HepG2 (cell line): ENCODE results near the gene TRIM5. TPM values are rescaled to one million over a fixed set of nuclear protein-coding genes. Genes with fewer than 3 reads are reported as not detected.
A peak's percentile ranks its signal among the peaks of the same experiment; 100 is the strongest.

Source experiments
- ARNT ChIP-seq: fragments of 450-650 bp; IDR thresholded peaks from 2 replicates; pipeline ENCODE4 v1.6.1; 2017
- ATAD3A ChIP-seq: sonication (generic); formaldehyde crosslinking; IDR thresholded peaks from 2 replicates; pipeline ENCODE4 v1.4.0; 2020; ENCODE audit warnings: missing genetic modification reagents
- BCL6 ChIP-seq: IDR thresholded peaks from 2 replicates; pipeline ENCODE4 v1.6.1; 2016; ENCODE audit warnings: missing genetic modification reagents, missing compliant biosample characterization
- ELF4 ChIP-seq: sonication (generic); formaldehyde crosslinking; IDR thresholded peaks from 2 replicates; pipeline ENCODE4 v1.5.0; 2020; ENCODE audit warnings: missing genetic modification reagents, mild to moderate bottlenecking, moderate library complexity, borderline replicate concordance
- HNF4A ChIP-seq: sonication (generic); formaldehyde crosslinking; IDR thresholded peaks from 2 replicates; pipeline ENCODE4 v1.4.0; 2020; ENCODE audit warnings: missing genetic modification reagents
- HNF4G ChIP-seq, 2 experiments: sonication (generic) in 1 of 2; formaldehyde crosslinking in 1 of 2; IDR thresholded peaks; 2 replicates each; pipeline versions ENCODE4 v1.4.0 to v1.6.1; 2011 to 2020; ENCODE audit warnings: borderline replicate concordance in 2 of 2, low read depth in 2 of 2, mild to moderate bottlenecking in 2 of 2, low read length in 1 of 2, missing genetic modification reagents in 1 of 2, moderate library complexity in 1 of 2
- KLF6 ChIP-seq: IDR thresholded peaks from 2 replicates; pipeline ENCODE4 v1.8.0; 2016; ENCODE audit warnings: missing biosample characterization, missing genetic modification reagents
- MAFK ChIP-seq, 2 experiments: IDR thresholded peaks in 1 of 2; conservative IDR thresholded peaks in 1 of 2; 2 replicates each; pipeline ENCODE4 v1.6.1; 2011; ENCODE audit warnings: improper control_type of control experiment in 2 of 2, low read length in 2 of 2
- SP5 ChIP-seq: IDR thresholded peaks from 2 replicates; pipeline ENCODE4 v1.6.1; 2016; ENCODE audit warnings: low read depth, borderline replicate concordance
- SPEN ChIP-seq: sonication (generic); formaldehyde crosslinking; IDR thresholded peaks from 2 replicates; pipeline ENCODE4 v1.5.1; 2020; ENCODE audit warnings: low read depth, mild to moderate bottlenecking, missing genetic modification reagents
- THYN1 ChIP-seq: sonication (generic); formaldehyde crosslinking; IDR thresholded peaks from 2 replicates; pipeline ENCODE4 v1.8.1; 2023; ENCODE audit warnings: low read depth, mild to moderate bottlenecking, moderate library complexity, missing genetic modification reagents, borderline replicate concordance
- ZMYM2 ChIP-seq: sonication (generic); formaldehyde crosslinking; IDR thresholded peaks from 2 replicates; pipeline ENCODE4 v1.8.0; 2022; ENCODE audit warnings: mild to moderate bottlenecking, missing genetic modification reagents
- ZNF12 ChIP-seq: sonication (generic); formaldehyde crosslinking; IDR thresholded peaks from 2 replicates; pipeline ENCODE4 v1.5.0; 2020; ENCODE audit warnings: missing genetic modification reagents
- ZNF737 ChIP-seq: sonication (generic); formaldehyde crosslinking; IDR thresholded peaks from 2 replicates; pipeline ENCODE4 v1.5.0; 2020; ENCODE audit warnings: missing genetic modification reagents, mild to moderate bottlenecking, borderline replicate concordance
- ZNF879 ChIP-seq: sonication (generic); formaldehyde crosslinking; IDR thresholded peaks from 2 replicates; pipeline ENCODE4 v1.8.1; 2023; ENCODE audit warnings: missing genetic modification reagents
- polyA plus RNA-seq, 8 experiments: library from polyadenylated mRNA; depleted of rRNA in 3 of 8; stranded (reverse) in 7 of 8; unstranded in 1 of 8; fragments of >200 nt; fragmentation: Illumina TruSeq in 4 of 8; extraction: Trizol in 4 of 8; gene quantifications; 2 replicates each; pipeline versions ENCODE4 v1.2.1 to v1.2.3, GENCODE V29; 2011 to 2016; ENCODE audit warnings: low read depth in 4 of 8, missing spikeins in 1 of 8, mixed read lengths in 1 of 8; ENCODE audit not compliant: insufficient read depth in 1 of 8
- total RNA-seq, 5 experiments: library from RNA; depleted of rRNA; stranded (reverse); fragments of >200 nt; fragmentation: Illumina TruSeq; extraction: Trizol; gene quantifications; 2 replicates each; pipeline ENCODE4 v1.2.3, GENCODE V29; 2016; ENCODE audit warnings: low read depth in 1 of 5
- TF ChIP-seq, protein P1 (sequence below): sonication (generic); formaldehyde crosslinking; IDR thresholded peaks from 2 replicates; pipeline ENCODE4 v1.5.0; 2020; ENCODE audit warnings: missing genetic modification reagents
- TF ChIP-seq, protein P2 (sequence below): sonication (generic); formaldehyde crosslinking; IDR thresholded peaks from 2 replicates; pipeline ENCODE4 v1.4.0; 2020; ENCODE audit warnings: missing genetic modification reagents
- TF ChIP-seq, protein P3 (sequence below): sonication (generic); formaldehyde crosslinking; IDR thresholded peaks from 2 replicates; pipeline ENCODE4 v1.4.0; 2020; ENCODE audit warnings: missing genetic modification reagents, borderline replicate concordance
- TF ChIP-seq, protein P4 (sequence below): sonication (generic); formaldehyde crosslinking; IDR thresholded peaks from 2 replicates; pipeline ENCODE4 v1.9.0; 2021; ENCODE audit warnings: missing genetic modification reagents, mild to moderate bottlenecking, borderline replicate concordance
- TF ChIP-seq, protein P5 (sequence below): IDR thresholded peaks from 2 replicates; pipeline ENCODE4 v1.6.1; 2012; ENCODE audit warnings: inconsistent platforms

The TRIM5 gene
- total and polyA plus RNA-seq, 2 of the 13 experiments (the other 11 are each of a cell fraction or from before 2014, with no cell fraction given), result 7.8 to 13.1 TPM

DNA sequence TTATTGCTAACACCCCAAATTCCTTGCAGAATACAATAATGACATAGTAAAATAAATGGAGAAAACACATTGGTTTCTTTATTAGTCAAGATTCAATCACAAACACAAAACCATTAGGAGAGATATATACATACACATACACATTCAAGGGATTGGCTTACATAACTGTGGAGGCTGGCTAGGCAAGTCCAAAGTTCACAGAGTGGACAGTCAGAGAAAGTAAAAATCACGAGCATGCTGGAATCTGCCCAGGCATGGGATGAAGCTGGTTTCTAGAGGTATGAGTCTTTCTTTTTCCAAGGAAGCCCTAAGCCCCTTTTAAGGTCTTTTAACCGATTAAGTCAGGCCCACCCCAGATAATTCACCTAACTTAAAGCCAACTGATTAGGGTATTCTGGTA is 37.7 kb upstream of the TRIM5 start (continued):
- TF ChIP-seq THYN1 (no peak), ELF4 (no peak), BCL6 (CRISPR knock-in tag) (0 out of 2 replicates have a peak, but pooled peaks have one; percentile 35), HNF4A (CRISPR knock-in tag) (peak; percentile 87), HNF4G (IDR thresholded peaks at IDR 0.05; ENCODE audit: borderline replicate concordance, low read depth, low read length) (0 out of 2 replicates have a peak, but pooled peaks have one; percentile 42), HNF4G (CRISPR knock-in tag; IDR thresholded peaks at IDR 0.05; ENCODE audit: borderline replicate concordance, low read depth) (no peak), ZNF737 (CRISPR knock-in tag) (no peak), KLF6 (CRISPR knock-in tag) (no peak), ZNF879 (CRISPR knock-in tag) (no peak), ATAD3A (CRISPR knock-in tag) (no peak), MAFK (conservative IDR thresholded peaks at IDR 0.05 in 1 of 2, IDR thresholded peaks at IDR 0.05 in 1 of 2; ENCODE audit: low read length in 2 of 2) (no peak), SP5 (CRISPR knock-in tag) (no peak), SPEN (CRISPR knock-in tag) (0 out of 2 replicates have a peak, but pooled peaks have one; percentile 21), ZMYM2 (CRISPR knock-in tag) (no peak), ZNF12 (0 out of 2 replicates have a peak, but pooled peaks have one; percentile 38), ARNT (no peak)
- TF ChIP-seq, protein P1, sequence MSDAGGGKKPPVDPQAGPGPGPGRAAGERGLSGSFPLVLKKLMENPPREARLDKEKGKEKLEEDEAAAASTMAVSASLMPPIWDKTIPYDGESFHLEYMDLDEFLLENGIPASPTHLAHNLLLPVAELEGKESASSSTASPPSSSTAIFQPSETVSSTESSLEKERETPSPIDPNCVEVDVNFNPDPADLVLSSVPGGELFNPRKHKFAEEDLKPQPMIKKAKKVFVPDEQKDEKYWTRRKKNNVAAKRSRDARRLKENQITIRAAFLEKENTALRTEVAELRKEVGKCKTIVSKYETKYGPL, result peak; percentile 89; the same call in 1 of the 2 replicates
- TF ChIP-seq, protein P2, sequence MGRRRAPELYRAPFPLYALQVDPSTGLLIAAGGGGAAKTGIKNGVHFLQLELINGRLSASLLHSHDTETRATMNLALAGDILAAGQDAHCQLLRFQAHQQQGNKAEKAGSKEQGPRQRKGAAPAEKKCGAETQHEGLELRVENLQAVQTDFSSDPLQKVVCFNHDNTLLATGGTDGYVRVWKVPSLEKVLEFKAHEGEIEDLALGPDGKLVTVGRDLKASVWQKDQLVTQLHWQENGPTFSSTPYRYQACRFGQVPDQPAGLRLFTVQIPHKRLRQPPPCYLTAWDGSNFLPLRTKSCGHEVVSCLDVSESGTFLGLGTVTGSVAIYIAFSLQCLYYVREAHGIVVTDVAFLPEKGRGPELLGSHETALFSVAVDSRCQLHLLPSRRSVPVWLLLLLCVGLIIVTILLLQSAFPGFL (CRISPR knock-in tag), result no peak
- TF ChIP-seq, protein P3, sequence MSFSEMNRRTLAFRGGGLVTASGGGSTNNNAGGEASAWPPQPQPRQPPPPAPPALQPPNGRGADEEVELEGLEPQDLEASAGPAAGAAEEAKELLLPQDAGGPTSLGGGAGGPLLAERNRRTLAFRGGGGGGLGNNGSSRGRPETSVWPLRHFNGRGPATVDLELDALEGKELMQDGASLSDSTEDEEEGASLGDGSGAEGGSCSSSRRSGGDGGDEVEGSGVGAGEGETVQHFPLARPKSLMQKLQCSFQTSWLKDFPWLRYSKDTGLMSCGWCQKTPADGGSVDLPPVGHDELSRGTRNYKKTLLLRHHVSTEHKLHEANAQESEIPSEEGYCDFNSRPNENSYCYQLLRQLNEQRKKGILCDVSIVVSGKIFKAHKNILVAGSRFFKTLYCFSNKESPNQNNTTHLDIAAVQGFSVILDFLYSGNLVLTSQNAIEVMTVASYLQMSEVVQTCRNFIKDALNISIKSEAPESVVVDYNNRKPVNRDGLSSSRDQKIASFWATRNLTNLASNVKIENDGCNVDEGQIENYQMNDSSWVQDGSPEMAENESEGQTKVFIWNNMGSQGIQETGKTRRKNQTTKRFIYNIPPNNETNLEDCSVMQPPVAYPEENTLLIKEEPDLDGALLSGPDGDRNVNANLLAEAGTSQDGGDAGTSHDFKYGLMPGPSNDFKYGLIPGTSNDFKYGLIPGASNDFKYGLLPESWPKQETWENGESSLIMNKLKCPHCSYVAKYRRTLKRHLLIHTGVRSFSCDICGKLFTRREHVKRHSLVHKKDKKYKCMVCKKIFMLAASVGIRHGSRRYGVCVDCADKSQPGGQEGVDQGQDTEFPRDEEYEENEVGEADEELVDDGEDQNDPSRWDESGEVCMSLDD (CRISPR knock-in tag), result no peak
- TF ChIP-seq, protein P4, sequence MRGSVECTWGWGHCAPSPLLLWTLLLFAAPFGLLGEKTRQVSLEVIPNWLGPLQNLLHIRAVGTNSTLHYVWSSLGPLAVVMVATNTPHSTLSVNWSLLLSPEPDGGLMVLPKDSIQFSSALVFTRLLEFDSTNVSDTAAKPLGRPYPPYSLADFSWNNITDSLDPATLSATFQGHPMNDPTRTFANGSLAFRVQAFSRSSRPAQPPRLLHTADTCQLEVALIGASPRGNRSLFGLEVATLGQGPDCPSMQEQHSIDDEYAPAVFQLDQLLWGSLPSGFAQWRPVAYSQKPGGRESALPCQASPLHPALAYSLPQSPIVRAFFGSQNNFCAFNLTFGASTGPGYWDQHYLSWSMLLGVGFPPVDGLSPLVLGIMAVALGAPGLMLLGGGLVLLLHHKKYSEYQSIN (CRISPR knock-in tag), result no peak
- TF ChIP-seq, protein P5, sequence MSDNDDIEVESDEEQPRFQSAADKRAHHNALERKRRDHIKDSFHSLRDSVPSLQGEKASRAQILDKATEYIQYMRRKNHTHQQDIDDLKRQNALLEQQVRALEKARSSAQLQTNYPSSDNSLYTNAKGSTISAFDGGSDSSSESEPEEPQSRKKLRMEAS, result 0 out of 2 replicates have a peak, but pooled peaks have one; percentile 19
